Right ventricle myocardium superior (tissue), 1 donor: Measurements from ENCODE around the gene KRTAP1-1. TPM values are rescaled to one million over a fixed set of nuclear protein-coding genes. Genes with fewer than 3 reads are reported as not detected.
"Not testable (repeated sequence)": the region's sequence is repeated elsewhere in the genome, so short reads cannot be mapped to it uniquely, and the experiment has no call there.

Experiments
- ATAC-seq: fragments of 200-7000 bp; cut with Tn5 transposase; one replicate; pipeline ENCODE4 v1.9.1; 2020; ENCODE audit warnings: mild to moderate bottlenecking; ENCODE audit not compliant: poor library complexity
- DNase-seq: peaks from one replicate; pipeline ENCODE4 v3.0.0-alpha.2; 2020
- intact Hi-C: fragments of 100-400 bp; cut with DNase I; formaldehyde crosslinking; loops from one replicate; pipeline ENCODE4 v1.11.2; 2022
- total RNA-seq: library from RNA; stranded (reverse); fragmentation: NEBNext Ultra II Directional; extraction: Animal tissue kit (Norgen Biotek cat#: 25700); gene quantifications from one replicate; pipeline ENCODE4 v1.2.1, GENCODE V29; 2021
- donor health status: DM: no; HTN: yes; CAD: no; lungs with severe emphysema.

Gene KRTAP1-1
- total RNA-seq, 1 donor from 2014 or later = not detected

- ATAC-seq = no peak
- intact Hi-C loops = no loop called here
- no peak for DNase-seq
These were observed 22.7 kb downstream of the KRTAP1-1 start for GRCh38 chr17:41018541-41018940.

DNA sequence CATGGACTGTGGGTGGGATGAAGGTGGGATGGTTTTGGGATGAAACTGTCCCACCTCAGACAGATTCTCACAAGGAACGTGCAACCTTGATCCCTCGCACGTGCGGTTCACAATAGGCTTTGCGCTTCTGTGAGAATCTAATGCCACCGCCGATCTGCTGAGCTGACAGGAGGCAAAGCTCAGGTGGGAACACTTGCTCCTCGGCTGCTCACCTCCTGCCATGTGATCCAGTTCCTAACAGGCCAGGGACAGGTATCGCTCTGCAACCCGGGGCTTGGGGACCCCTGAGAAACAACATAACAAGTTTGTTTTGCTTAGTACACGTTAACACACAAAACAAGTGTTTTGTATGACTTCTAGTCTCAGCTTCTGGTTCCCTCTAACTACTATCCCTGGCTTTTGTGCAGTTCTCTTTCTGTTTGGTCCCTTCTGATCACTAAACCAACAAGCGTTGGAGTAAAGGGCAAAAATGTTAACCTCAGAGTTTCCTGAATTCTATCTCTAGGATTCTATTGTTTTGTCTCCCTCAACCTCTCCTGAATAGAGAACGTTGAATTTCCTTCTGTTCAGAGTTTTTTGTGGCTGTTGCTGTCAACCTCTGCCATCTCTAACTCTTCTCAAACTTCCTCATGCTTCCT, 24.6 kb downstream of the KRTAP1-1 start:
- ATAC-seq (no peak), DNase-seq (no peak)
- intact Hi-C loops = no loop called here

DNA sequence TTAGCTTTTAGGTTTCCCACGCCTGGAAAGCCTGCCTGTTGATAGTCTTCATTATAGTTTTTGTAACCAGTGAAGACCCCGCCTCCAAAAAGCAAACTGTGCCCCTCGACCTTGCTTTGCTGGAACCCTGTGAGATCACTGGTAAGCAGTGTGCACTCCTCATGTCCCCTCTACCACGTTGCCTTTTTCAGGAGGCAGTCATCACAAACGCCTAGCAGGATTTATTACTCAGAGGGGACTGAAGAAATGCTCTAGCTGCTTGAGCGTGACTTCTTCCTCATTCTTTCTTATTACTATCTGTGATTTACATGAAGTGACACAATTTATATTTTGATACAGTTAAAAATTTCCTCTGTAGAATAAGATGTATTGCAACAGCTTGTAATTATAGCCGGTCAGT, 25.8 kb downstream of the KRTAP1-1 start:
- DNase-seq (no peak), ATAC-seq (no peak)
- intact Hi-C loops = no loop called here

DNA sequence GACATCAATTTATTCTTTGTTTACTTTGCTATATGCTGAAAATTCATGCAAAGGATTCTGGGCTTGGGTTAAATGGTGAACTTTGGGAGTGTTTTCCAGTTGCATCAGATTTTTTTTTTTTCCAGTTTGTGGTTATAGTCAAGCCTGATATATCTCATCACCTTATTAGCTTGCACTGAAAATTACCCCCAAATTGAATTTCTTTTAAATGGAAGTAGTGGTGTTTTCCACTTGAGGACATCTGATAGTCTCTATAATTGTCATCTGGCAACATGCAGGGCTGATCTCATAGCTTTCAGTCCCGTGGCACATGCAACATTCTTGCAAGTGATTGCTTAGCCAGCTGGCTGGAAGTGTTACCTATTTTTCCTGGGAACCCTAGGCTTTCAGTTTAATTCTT, 27.6 kb downstream of the KRTAP1-1 start:
- DNase-seq (no peak), ATAC-seq (peak; percentile 48)
- intact Hi-C loops = no loop called here

GRCh38 chr17:41013181-41013580, 28.1 kb downstream of the KRTAP1-1 start:
- DNase-seq = no peak
- intact Hi-C loops = no loop called here

GRCh38 chr17:41012326-41013120, 28.7 kb downstream of the KRTAP1-1 start:
- DNase-seq = no peak
- intact Hi-C loops = no loop called here
- no peak for ATAC-seq

More at GRCh38 chr17:41013181-41013580, 28.1 kb downstream of the KRTAP1-1 start:
- ATAC-seq = no peak

DNA sequence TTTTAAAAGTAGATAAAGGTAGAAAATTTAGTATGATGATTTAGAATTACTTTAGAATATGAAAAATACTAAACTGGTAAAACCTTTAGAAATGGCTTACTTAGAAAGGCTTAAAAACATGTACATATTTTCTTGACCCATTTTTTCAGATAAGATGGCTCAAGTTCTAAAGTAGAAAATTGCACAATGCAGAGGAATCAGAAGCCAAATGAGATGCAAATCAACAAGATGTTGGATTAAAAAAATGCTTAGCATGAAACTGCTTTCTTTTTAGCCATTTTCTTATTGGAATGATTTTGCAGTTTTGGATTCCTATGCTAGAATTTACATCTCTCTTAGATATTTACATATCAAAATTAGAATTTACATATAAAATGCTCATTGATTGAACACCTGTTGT, 30.8 kb downstream of the KRTAP1-1 start:
- intact Hi-C loops = no loop called here
- ATAC-seq = no peak
- DNase-seq = no peak

GRCh38 chr17:41009936-41010335, 31.3 kb downstream of the KRTAP1-1 start:
- DNase-seq (no peak), ATAC-seq (no peak)
- intact Hi-C loops = no loop called here

- DNase-seq (no peak), ATAC-seq (no peak)
- intact Hi-C loops = no loop called here
These were observed 31.9 kb downstream of the KRTAP1-1 start for GRCh38 chr17:41009301-41009760.

GRCh38 chr17:41008811-41009210, 32.4 kb downstream of the KRTAP1-1 start, which contains the start of gene KRTAP3-1:
KRTAP3-1 (minus strand) TSS chr17:41009128; CDS start chr17:41009074, 54 bp downstream.
- intact Hi-C loops = no loop called here
- DNase-seq (no peak), ATAC-seq (no peak)

DNA sequence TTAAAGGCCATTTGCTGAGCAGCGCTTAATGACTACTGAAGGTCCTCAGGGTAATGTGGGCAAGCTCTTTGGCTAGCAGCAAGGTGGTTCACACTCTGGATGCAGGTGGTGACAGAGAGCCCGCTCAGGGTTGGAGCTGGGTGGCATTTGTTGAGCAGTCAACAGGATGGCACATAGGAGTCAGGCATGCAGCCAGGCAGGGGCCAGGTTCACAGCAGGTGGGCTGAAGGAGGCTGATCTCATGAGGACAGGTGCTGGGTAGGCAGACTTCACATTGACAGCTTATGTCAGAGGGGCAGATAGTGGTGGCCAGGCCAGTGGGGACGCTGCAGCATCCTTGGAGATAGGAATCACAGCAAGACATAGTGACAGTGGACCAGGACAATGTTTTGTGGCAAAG, 36.9 kb downstream of the KRTAP1-1 start:
- ATAC-seq = no peak
- intact Hi-C loops = no loop called here
- DNase-seq = no peak

GRCh38 chr17:41003926-41004325, 37.3 kb downstream of the KRTAP1-1 start:
- intact Hi-C loops = no loop called here
- ATAC-seq (no peak), DNase-seq (no peak)

- ATAC-seq (no peak), DNase-seq (no peak)
- intact Hi-C loops = no loop called here
These were observed 38.4 kb downstream of the KRTAP1-1 start for GRCh38 chr17:41002814-41003213.

DNA sequence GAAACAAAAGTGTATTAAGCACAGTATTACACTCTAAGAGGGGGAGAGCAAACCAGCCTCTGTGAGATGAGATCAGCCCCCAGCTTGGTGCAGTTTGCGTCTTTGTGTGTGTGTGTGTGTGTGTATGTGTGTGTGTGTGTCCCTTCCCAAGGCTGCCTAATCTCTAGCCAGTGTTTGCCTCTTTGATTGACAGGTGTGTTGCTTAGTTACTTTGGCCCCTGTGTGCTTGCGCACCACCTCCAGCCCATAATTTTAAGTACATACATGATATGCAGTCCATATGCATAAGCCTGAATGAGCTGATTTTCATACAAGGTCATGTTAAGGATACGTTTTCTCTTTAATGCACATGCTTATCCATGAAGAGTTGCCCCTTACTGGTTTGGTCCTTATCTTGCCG, 39.5 kb downstream of the KRTAP1-1 start:
- intact Hi-C loops = no loop called here
- ATAC-seq (no peak), DNase-seq (no peak)

GRCh38 chr17:40999563-40999962, 41.7 kb downstream of the KRTAP1-1 start, which contains the start of gene KRTAP3-2:
KRTAP3-2 (minus strand) TSS chr17:40999906; CDS start chr17:40999853, 53 bp downstream.
- ATAC-seq, DNase-seq, intact Hi-C loops: not testable (repeated sequence)

DNA sequence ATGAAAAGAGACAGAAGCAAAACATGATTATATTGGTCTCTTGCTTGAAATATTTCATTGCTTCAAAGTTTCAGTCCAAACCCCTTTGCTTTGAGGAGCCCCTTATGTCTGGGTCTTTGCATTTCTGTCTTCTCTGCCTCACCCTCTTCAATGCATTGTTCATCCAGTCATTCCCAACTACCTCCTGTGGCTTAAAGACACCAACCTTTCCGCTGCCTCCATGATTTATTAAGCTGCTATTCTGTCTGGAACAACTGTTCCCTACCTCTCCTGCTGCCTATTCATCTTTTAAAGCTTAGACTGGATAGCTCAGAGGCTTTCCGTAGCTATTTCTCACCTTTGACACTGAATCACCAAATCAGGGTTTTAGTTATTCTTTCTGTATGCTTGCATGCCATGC, 43.9 kb downstream of the KRTAP1-1 start:
- intact Hi-C loops = no loop called here
- ATAC-seq (no peak), DNase-seq (no peak)

- ATAC-seq (no peak), DNase-seq (no peak)
- intact Hi-C loops = no loop called here
These were observed 44.4 kb downstream of the KRTAP1-1 start for GRCh38 chr17:40996829-40997228.

DNA sequence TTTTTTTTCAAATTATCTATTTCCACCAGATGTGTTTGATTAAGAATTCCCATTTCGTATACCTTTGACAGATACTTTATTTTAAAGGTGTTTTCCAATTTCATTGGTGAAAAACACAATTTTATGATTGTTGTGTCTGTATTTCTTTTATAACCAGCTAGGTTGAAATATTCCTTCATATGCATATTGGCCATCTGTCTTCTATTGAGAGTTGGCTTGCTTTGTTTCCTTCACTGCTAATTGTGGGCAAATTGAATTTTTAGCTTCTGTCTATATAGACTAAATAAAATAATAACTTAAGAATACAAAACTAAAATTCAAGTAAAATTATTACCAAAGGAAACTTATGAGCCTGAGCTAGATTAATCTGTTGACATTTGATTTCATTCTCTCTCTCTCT, 46.1 kb downstream of the KRTAP1-1 start:
- ATAC-seq = no peak
- intact Hi-C loops = no loop called here
- no peak for DNase-seq

- no peak for DNase-seq
- no peak for ATAC-seq
- intact Hi-C loops = no loop called here
These were observed 47.4 kb downstream of the KRTAP1-1 start, which contains the start of gene KRTAP3-3 for GRCh38 chr17:40993839-40994238. KRTAP3-3 (minus strand) TSS chr17:40994164; CDS start chr17:40994097, 67 bp downstream.

DNA sequence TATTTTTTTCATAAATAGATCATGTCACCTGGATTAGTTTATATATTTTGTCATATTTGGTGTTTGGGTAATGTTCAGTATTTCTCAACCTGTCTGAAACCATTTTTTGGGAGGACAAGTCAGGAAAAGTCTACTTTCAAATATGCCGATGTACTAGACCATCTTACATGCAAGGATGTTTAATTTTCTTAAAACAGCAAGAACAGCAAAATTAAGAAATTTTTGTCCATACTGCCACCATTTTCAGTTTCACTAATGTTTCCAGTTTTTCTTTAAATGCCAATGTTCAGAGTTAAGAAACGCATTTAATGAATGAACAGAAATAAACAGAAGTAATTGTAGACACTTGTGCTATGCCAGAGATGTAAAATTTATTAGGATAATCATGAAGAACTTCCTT, 48.2 kb downstream of the KRTAP1-1 start:
- intact Hi-C loops = no loop called here
- no peak for DNase-seq
- no peak for ATAC-seq
